Stimulated activated CD8-positive, alpha-beta memory T cell treated with anti-CD3 and anti-CD28 coated beads, Interleukin-4, amount 100 ng/mL, for 24 hours (primary cell): ENCODE measurements around the gene PPDPF.
"Not testable (repeated sequence)": the region's sequence is repeated elsewhere in the genome, so short reads cannot be mapped to it uniquely, and the experiment has no call there.

ENCODE experiments used
- DNase-seq: peaks from one replicate; pipeline ENCODE4 v3.0.0-alpha.2; 2020; ENCODE audit warnings: low read depth

Gene PPDPF

GRCh38 chr20:63551068-63551467 is 30.5 kb downstream of the PPDPF start:
- DNase-seq: no peak

DNA sequence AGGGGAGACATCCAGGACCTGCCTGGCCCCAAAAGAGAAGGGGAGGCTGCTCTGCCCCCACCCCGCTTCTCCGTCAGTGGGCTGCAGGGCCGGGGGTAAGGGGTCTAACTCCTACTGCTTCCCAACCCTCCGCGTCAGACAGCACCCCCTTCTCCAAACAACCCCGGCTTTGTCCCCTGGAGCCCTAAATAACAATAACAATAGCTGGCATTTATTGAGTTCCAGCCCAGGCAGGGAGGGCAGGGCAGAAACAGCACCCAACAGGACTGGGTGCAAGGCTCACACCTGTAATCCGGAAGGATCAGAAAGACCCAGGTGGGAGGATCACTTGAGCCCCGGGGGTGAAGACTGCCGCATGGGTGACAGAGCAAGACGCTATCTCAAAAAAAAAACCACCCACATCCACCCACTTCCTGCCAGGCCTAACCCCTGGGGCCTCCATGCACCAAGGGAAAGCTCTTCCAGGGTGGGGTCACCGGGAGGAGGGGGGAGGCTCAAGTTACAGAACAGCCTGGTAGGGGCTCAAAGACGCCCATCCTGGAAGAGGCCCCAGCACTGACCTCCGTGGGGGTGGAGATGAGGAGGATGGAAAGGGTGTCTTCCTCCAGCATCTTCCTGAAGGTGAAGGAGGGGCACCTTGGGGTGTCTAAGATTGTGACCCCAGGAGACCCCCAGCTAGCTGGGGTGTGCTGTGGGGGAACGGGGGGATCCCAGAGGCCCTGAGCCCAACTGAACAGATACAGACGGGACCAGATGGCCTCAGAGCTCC is 32.1 kb downstream of the PPDPF start:
- no peak for DNase-seq

DNA sequence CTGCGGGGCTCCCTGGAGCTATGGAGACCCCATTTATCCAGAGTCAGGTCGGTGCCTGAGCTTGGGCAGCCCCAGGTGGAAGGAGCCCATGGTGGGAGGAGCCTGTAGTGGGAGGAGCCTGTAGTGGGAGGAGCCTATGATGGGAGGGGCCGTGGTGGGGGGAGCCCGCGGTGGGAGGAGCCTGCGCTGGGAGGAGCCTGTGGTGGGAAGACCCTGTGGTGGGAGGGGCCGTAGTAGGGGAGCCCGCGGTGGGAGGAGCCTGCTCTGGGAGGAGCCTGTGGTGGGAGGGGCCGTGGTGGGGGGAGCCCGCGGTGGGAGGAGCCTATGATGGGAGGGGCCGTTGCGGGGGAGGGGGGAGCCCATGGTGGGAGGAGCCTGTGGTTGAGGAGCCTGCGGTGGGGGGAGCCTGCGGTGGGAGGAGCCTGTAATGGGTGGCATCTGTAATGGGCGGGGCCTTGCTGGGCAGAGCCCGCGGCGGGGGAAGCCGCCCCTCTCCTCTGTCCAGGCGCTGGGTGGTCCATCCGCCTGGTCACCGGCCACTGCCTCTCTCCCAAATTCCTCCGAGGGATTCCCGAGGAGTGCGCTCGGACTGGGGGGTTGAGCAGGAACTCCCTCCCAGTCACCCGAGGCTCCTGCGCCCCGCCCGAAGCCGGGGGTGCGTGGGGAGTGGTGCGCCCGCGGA is 32.8 kb downstream of the PPDPF start:
- peak; percentile 73 for DNase-seq

- DNase-seq: no peak
Measured at GRCh38 chr20:63553933-63554290, 33.3 kb downstream of the PPDPF start, which contains the start of gene FNDC11. Gene FNDC11 (plus strand): TSS chr20:63554159. CDS start chr20:63555664, 1,505 bp downstream.

DNA sequence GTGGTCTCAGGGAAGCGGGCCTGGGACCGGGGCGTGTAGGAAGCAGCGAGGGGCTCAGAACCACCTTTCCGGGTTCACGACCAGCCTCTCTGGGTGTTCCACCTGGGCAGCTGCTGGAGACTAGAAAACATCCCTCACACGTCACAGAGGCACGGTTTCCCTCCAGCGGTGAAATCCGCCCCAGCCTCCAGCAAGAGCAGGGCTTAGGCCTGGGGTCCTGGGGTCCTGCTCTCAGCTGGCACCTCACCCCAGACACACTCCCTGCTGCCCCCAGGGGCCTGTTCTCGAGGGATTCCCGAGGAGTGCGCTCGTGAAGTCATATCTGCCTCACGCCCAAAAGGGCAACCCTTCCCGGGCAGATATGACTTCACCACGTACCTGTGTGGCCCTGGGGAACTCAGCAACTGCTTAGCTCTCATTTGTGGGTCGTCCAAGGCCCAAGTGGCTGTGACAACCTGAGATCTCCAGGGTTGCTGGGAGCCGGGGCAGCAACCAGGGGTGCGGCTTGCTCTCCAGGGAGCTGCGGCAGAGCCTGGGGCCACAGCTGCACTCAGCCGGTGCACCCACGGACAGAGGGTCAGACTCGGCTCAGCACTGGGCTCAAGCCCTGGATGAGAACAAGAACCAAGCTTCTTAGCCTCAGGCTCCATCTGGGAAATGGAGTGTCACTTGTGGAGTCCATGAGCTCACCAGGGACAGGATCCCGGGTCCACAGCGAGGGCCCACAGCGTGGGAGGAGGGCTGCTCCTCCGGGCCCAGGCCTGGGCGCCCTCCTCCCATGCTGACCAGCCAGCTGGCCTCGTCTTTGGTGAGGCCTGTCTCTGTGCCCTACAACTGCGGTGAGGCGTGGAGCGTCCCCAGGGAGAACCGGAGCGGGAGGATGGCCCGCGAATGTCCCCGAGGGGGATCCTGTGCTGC is 34.1 kb downstream of the PPDPF start:
- no peak for DNase-seq

GRCh38 chr20:63555661-63556381 is 35.3 kb downstream of the PPDPF start:
- no peak for DNase-seq

GRCh38 chr20:63556873-63557478 is 36.4 kb downstream of the PPDPF start:
- no peak for DNase-seq

DNA sequence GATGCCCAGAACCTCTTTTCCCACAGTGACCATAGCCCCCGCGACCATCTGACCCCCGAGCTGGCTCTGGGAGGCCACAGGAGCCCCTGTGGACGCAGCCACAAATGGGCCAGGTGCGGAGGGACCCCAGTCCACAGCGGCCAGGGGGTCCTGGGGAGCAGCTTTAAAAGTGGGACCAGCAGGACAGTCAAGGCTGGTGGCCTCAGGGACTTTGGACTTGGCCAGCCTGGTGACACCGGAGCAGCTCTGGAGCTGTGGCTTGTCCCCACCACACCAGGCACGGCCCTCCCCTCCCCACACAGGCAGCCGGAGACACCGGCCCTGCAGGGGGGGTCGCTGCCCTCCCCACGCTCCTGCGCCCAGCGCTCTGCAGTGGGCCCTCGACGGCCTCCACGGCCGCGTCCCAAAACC is 36.9 kb downstream of the PPDPF start:
- no peak for DNase-seq

DNA sequence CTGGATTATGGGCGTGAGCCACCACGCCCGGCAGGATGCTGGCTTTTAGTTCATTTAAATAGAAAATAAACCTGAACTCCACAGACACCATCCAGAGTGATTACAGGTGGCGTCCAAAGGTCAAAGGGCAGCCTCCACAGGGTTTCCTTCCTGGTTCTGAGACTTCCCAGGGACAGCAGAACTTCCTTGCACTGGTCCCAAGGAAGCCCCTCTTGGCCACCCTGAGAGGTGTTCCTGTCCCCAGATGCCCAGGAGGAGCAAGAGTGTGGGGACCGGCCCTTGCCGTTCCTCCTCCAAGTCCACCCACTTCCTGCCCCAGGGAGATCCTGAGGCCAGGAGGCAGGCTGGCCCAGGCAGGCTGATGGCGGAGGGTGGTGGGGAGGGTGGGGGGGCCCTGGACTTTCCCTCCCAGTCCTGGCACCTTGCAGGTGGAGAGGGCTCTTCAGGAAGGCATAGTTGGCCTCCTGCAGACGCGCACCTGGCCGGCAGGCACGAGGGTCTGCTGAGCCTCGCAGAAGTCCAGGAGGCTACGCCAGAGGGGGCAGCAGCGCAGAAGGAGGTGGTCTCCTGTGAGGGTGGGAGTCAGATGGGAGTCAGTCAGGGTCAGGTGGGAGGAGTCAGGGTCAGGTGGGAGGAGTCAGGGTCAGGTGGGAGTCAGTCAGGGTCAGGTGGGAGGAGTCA is 38.4 kb downstream of the PPDPF start:
- no peak for DNase-seq

DNA sequence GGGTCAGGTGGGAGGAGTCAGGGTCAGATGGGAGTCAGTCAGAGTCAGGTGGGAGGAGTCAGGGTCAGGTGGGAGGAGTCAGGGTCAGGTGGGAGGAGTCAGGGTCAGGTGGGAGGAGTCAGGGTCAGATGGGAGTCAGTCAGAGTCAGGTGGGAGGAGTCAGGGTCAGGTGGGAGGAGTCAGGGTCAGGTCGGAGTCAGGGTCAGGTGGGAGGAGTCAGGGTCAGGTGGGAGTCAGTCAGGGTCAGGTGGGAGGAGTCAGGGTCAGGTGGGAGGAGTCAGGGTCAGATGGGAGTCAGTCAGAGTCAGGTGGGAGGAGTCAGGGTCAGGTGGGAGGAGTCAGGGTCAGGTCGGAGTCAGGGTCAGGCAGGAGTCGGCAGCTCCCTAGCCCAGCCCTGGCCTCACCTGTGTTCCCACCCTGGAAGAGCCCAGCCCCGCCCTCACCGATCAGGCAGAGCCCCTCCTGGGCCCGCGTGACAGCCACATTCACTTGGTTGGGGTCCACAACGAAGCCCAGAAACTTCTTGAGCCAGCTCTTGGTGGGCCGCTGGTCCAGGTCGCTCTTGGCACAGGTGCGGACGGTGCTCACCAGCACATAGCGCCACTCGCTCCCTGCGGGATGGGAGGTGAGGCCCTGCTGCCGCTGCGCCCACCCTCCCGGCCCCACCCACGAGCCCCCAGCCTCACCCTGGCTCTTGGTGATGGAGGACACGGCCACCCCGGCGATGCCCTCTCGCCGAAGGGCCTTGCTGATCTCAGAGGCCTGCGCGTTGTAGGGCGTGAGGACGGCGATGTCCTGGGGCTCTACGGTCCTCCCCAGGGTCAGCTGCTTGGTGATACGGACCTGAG is 39.1 kb downstream of the PPDPF start:
- DNase-seq: not testable (repeated sequence)

GRCh38 chr20:63560333-63560805 is 39.8 kb downstream of the PPDPF start:
- DNase-seq: no peak

DNA sequence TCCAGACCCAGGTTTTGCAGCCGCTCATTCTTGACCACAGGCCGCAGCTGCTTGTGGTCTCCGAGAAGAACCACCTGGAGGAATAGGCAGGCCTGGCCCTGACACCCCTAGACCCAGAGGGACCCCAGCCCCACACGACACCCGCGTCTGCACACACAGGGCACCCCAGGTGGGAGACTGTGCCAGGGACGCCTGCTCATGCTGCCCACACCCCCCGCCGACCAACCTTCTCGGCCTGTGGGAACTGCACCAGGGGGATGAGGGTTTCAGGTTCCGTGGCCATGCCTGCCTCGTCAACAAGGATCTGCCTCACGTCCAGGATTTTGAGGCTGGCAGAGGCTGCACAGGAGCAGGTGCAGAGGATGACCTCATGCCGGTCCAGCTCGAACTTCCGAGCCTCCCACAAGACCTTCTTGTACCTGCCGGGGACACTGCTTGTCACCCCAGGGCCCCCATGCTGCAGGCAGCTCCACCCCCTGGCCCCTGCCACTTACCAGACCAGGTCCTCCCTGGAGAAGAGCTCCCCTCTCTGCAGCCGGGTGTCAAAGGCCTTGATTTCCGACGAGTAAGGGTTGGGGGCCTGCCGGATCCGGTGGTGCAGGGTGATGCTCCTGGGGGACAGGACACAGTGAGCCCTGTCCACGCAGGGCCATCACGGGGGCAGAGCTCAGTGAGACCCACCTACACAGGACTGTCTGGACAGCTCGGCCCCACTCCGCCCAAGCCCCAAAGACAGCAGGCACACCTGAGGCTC is 40.5 kb downstream of the PPDPF start:
- no peak for DNase-seq

GRCh38 chr20:63561624-63562396 is 41.2 kb downstream of the PPDPF start:
- DNase-seq: no peak

- no peak for DNase-seq
Measured at GRCh38 chr20:63562461-63563224, 42.1 kb downstream of the PPDPF start.

DNA sequence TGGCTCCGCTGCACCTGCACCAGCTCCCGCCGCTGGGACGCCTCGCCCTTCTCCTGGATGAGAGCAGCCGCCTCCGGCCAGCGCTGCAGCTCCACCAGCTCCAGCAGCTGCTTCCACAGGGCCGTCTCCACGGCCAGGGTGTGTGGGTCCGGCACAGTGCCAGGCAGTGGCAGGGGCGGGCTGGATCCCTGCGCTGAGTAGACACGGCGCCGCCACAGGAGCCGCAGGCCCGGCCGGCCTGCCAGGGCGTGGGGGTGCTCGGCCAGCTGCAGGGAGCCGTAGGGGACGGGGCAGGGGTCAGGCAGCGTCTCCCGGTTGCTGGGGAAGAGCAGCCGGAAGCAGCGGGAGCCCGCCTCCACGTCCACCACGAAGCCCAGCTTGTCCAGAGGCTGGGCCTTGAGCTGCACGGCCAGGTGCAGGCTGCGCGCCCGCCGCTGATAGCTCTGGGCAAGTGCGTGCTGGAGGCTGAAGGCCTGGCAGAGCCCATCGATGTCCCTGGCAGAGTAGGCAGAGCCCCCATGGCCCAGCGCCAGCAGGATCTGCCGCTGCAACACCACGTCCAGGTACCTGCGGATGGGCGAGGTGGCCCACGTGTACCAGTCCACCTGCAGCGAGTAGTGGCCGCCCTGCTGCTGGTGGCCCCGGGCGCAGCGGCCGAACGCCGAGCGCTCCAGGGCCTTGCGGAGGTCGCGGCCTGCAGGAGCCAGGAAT is 42.8 kb downstream of the PPDPF start:
- DNase-seq: no peak

DNA sequence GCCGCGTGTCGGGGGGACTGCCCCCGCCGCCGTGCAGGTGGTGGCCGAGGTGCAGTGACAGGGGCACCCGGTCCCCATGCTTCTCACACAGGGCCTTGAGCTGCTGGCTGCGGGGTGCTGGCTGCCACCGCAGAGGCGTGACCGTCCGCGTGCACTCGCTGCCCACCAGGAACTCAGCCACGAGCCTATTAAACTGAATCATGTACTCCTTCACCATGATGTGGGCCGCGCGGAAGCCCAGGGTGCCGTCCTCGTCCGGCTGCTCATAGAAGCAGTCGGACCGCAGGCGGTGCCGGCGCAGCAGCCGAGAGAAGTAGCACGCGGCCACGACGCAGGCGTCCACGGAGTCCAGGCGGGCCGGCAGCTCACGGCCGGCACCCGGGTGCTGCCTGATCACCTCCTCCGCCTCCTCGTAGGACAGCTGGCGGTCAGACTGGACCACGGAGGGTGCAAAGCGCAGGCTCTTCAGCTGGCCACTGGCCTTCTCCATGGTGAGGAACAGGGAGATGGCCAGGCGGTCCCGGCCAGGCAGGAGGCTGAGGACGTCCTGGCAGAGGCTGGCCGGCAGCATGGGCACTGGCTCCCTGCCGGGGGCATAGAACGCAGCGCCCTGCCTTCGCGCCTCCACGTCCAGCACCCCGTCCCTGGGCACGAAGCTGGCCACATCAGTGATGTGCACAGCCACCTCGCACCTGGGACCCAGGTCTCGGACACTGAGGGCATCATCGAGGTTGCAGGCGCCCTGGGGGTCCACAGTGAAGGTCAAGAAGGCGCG is 43.7 kb downstream of the PPDPF start:
- no peak for DNase-seq
